SK-N-SH (cell line): ENCODE data around the gene AGBL4. TPM values are rescaled to one million over a fixed set of nuclear protein-coding genes. Genes with fewer than 3 reads are reported as not detected.
A peak's percentile ranks its signal among the peaks of the same experiment; 100 is the strongest.

Experiments used
- CTCF ChIA-PET: fragments of 300-600, 350-600 bp; formaldehyde crosslinking; extraction: SDS; loops from one replicate; lab custom pipeline; 2021; lab: Yijun Ruan, JAX
- POLR2A ChIA-PET: fragments of 350-600 bp; sonication (Branson Sonifier 250); formaldehyde crosslinking; extraction: SDS; loops from one replicate; lab custom pipeline; 2020; ENCODE audit warnings: antibody characterized with exemption, inconsistent platforms; lab: Yijun Ruan, JAX
- DNase-seq: peaks from one replicate; pipeline ENCODE4 v3.0.0; 2012
- H2AFZ ChIP-seq: fragments of 200-600 bp; sonication (generic); 2 replicates; pipeline ENCODE4 v1.8.1; 2016; ENCODE audit warnings: antibody characterized with exemption, mild to moderate bottlenecking, low read depth
- H3F3A ChIP-seq: fragments of 200-600 bp; sonication (generic); replicated peaks from 2 replicates; pipeline ENCODE3; 2016; ENCODE audit warnings: antibody characterized with exemption, mild to moderate bottlenecking; ENCODE audit not compliant: insufficient read depth
- H3K27ac ChIP-seq, 2 experiments: fragments of 200-500 bp in 1 of 2; fragments of 200-600 bp in 1 of 2; sonication (Bioruptor generic) in 1 of 2; sonication (generic), shearing (Covaris generic) in 1 of 2; 2 replicates each; pipeline versions ENCODE4 v1.5.1 to v1.6.1; 2014 to 2016; ENCODE audit warnings: low read depth in 2 of 2, inconsistent platforms in 1 of 2, low read length in 1 of 2, mild to moderate bottlenecking in 1 of 2, mixed read lengths in 1 of 2
- H3K27me3 ChIP-seq: fragments of 200-600 bp; sonication (generic), shearing (Covaris generic); 2 replicates; pipeline ENCODE4 v1.6.1; 2016; ENCODE audit warnings: mixed run types; ENCODE audit not compliant: insufficient read depth
- H3K36me3 ChIP-seq, 2 experiments: fragments of 200-500 bp in 1 of 2; fragments of 200-600 bp in 1 of 2; sonication (Bioruptor generic) in 1 of 2; sonication (generic) in 1 of 2; replicated peaks in 1 of 2; 2 replicates each; pipeline versions ENCODE3 to v1.5.1; 2014 to 2016; ENCODE audit warnings: low read length in 1 of 2, mild to moderate bottlenecking in 1 of 2; ENCODE audit not compliant: insufficient read depth in 2 of 2, control insufficient read depth in 1 of 2
- H3K4me1 ChIP-seq, 2 experiments: fragments of 200-500 bp in 1 of 2; fragments of 200-600 bp in 1 of 2; sonication (Bioruptor generic) in 1 of 2; sonication (generic), shearing (Covaris generic) in 1 of 2; 2 replicates each; pipeline versions ENCODE4 v1.5.1 to v1.6.1; 2014 to 2016; ENCODE audit warnings: low read depth in 1 of 2, low read length in 1 of 2, mixed run types in 1 of 2; ENCODE audit not compliant: insufficient read depth in 2 of 2, control insufficient read depth in 1 of 2
- H3K4me2 ChIP-seq: fragments of 200-600 bp; sonication (generic), shearing (Covaris generic); 2 replicates; pipeline ENCODE4 v1.6.1; 2017; ENCODE audit warnings: mixed run types
- H3K4me3 ChIP-seq, 2 experiments: fragments of 200-500 bp in 1 of 2; fragments of 200-600 bp in 1 of 2; sonication (Bioruptor generic) in 1 of 2; sonication (generic), shearing (Covaris generic) in 1 of 2; 2 replicates each; pipeline versions ENCODE4 v1.5.1 to v1.8.1; 2014 to 2016; ENCODE audit warnings: low read depth in 2 of 2, inconsistent platforms in 1 of 2, low read length in 1 of 2, mild to moderate bottlenecking in 1 of 2, mixed read lengths in 1 of 2, moderate library complexity in 1 of 2
- H3K79me2 ChIP-seq: fragments of 200-600 bp; sonication (generic); 2 replicates; pipeline ENCODE4 v1.8.1; 2017; ENCODE audit warnings: mild to moderate bottlenecking; ENCODE audit not compliant: insufficient read depth
- H3K9ac ChIP-seq: fragments of 200-600 bp; sonication (generic); 2 replicates; pipeline ENCODE4 v1.6.1; 2017; ENCODE audit warnings: mixed run types
- H3K9me2 ChIP-seq: fragments of 200-600 bp; sonication (generic); 2 replicates; pipeline ENCODE4 v1.6.1; 2017; ENCODE audit warnings: mixed run types
- H3K9me3 ChIP-seq: fragments of 200-600 bp; sonication (generic); 2 replicates; pipeline ENCODE4 v1.6.1; 2017; ENCODE audit warnings: mixed run types, mild to moderate bottlenecking, moderate library complexity
- H4K20me1 ChIP-seq: fragments of 200-600 bp; sonication (generic); 2 replicates; pipeline ENCODE4 v1.6.1; 2017; ENCODE audit warnings: mild to moderate bottlenecking, mixed run types; ENCODE audit not compliant: insufficient read depth
- CTCF ChIP-seq: fragments of 200-600 bp; sonication (generic); IDR thresholded peaks from 2 replicates; pipeline ENCODE4 v1.6.1; 2017; ENCODE audit warnings: antibody characterized with exemption, mild to moderate bottlenecking, moderate library complexity
- EZH2phosphoT487 ChIP-seq: fragments of 200-600 bp; sonication (generic); IDR thresholded peaks from 2 replicates; pipeline ENCODE4 v1.6.1; 2017; ENCODE audit warnings: low read depth, mixed run types, mild to moderate bottlenecking, antibody characterized with exemption, moderate library complexity, borderline replicate concordance
- FOSL2 ChIP-seq: IDR thresholded peaks from 2 replicates; pipeline ENCODE4 v1.4.0; 2012; ENCODE audit warnings: low read depth, mild to moderate bottlenecking, moderate library complexity, borderline replicate concordance
- FOXM1 ChIP-seq: IDR thresholded peaks from 2 replicates; pipeline ENCODE4 v1.4.0; 2012; ENCODE audit warnings: low read depth, mild to moderate bottlenecking
- GABPA ChIP-seq: IDR thresholded peaks from 2 replicates; pipeline ENCODE4 v1.4.0; 2012; ENCODE audit warnings: low read depth, mild to moderate bottlenecking
- GATA2 ChIP-seq: sonication (generic); formaldehyde crosslinking; IDR thresholded peaks from 2 replicates; pipeline ENCODE4 v1.5.0; 2020; ENCODE audit warnings: mild to moderate bottlenecking, missing genetic modification reagents
- IRF3 ChIP-seq: fragments of 150-350 bp; IDR thresholded peaks from 2 replicates; pipeline ENCODE4 v1.6.1; 2016; ENCODE audit warnings: mild to moderate bottlenecking, low read depth, low read length
- JUND ChIP-seq: IDR thresholded peaks from 2 replicates; pipeline ENCODE4 v1.4.0; 2012
- MEF2A ChIP-seq: IDR thresholded peaks from 2 replicates; pipeline ENCODE4 v1.4.0; 2012; ENCODE audit warnings: low read depth, borderline replicate concordance
- NFIC ChIP-seq: IDR thresholded peaks from 2 replicates; pipeline ENCODE4 v1.4.0; 2012; ENCODE audit warnings: borderline replicate concordance
- PBX3 ChIP-seq: IDR thresholded peaks from 2 replicates; pipeline ENCODE4; 2012
- RAD21 ChIP-seq: IDR thresholded peaks from 2 replicates; pipeline ENCODE4 v1.6.1; 2012; ENCODE audit warnings: mild to moderate bottlenecking, low read length
- RCOR1 ChIP-seq: fragments of 150-350 bp; IDR thresholded peaks from 2 replicates; pipeline ENCODE4 v1.6.1; 2017; ENCODE audit warnings: antibody characterized with exemption, low read length
- RXRA ChIP-seq: IDR thresholded peaks from 2 replicates; pipeline ENCODE4 v1.4.0; 2012; ENCODE audit warnings: low read depth, mild to moderate bottlenecking, borderline replicate concordance
- SIN3A ChIP-seq: IDR thresholded peaks from 2 replicates; pipeline ENCODE4 v1.6.1; 2012; ENCODE audit warnings: low read depth, mild to moderate bottlenecking, low read length, moderate library complexity, borderline replicate concordance
- SMC3 ChIP-seq: IDR thresholded peaks from 2 replicates; pipeline ENCODE4 v1.6.1; 2012; ENCODE audit warnings: low read depth, low read length, improper control_type of control experiment
- TAF1 ChIP-seq: IDR thresholded peaks from 2 replicates; pipeline ENCODE4 v1.6.1; 2012; ENCODE audit warnings: low read depth, mild to moderate bottlenecking, low read length, moderate library complexity, borderline replicate concordance
- TCF12 ChIP-seq: IDR thresholded peaks from 2 replicates; pipeline ENCODE4 v1.4.0; 2012
- TEAD4 ChIP-seq: IDR thresholded peaks from 2 replicates; pipeline ENCODE4 v1.4.0; 2012; ENCODE audit warnings: mild to moderate bottlenecking, borderline replicate concordance; ENCODE audit not compliant: insufficient read depth
- USF2 ChIP-seq: fragments of 150-350 bp; IDR thresholded peaks from 2 replicates; pipeline ENCODE4 v1.6.1; 2017; ENCODE audit warnings: antibody characterized with exemption, low read length, low read depth, borderline replicate concordance
- ZBTB33 ChIP-seq: IDR thresholded peaks from 2 replicates; pipeline ENCODE4 v1.4.0; 2012; ENCODE audit warnings: low read depth, borderline replicate concordance
- WGBS: methylation state at CpG from one replicate; pipeline ENCODE4 v1.1.6; 2017; ENCODE audit warnings: low lambda C conversion rate; 5-methylcytosine and 5-hydroxymethylcytosine counted together
- polyA plus RNA-seq, 3 experiments: library from polyadenylated mRNA; depleted of rRNA; stranded (reverse); fragments of >200 nt; gene quantifications; 2 replicates each; pipeline ENCODE4 v1.2.3, GENCODE V29; 2012

Gene AGBL4
- polyA plus RNA-seq, 1 of the 3 experiments (the other 2 are of a cell fraction) = 0.07 TPM

GRCh38 chr1:48853006-48853405 is 1170.7 kb downstream of the AGBL4 start (continued):
- TF ChIP-seq FOSL2 = peak; percentile 96
- peak; percentile 86 for TF ChIP-seq RXRA
- TF ChIP-seq FOXM1 = no peak; the same call in 1 of the 2 replicates

- CTCF ChIA-PET = interaction anchor here (1.0 to 1.8 kb wide), 2 partner anchors 19 to 21 kb away, joined by 3 to 6 read pairs; no protein-coding TSS in a partner anchor
- no peak for TF ChIP-seq GATA2 (CRISPR knock-in tag)
- TF ChIP-seq SIN3A = no peak
- TF ChIP-seq FOSL2 = peak; percentile 4; the same call in 1 of the 2 replicates
- no peak for TF ChIP-seq CTCF
- no peak for TF ChIP-seq USF2
- TF ChIP-seq NFIC = peak; percentile 52; the same call in 1 of the 2 replicates
- TF ChIP-seq JUND = peak; percentile 44
- TF ChIP-seq EZH2phosphoT487 = no peak
- peak; percentile 62 for TF ChIP-seq PBX3
- no peak for TF ChIP-seq IRF3
- no peak for TF ChIP-seq SMC3
- peak; percentile 87 for TF ChIP-seq TCF12
- TF ChIP-seq ZBTB33 = no peak
- TF ChIP-seq MEF2A = 0 out of 2 replicates have a peak, but pooled peaks have one; percentile 18
- no peak for TF ChIP-seq RAD21
- no peak for TF ChIP-seq RCOR1
- no peak for TF ChIP-seq TAF1
- peak; percentile 46; the same call in 1 of the 2 replicates for TF ChIP-seq TEAD4
- 0 out of 2 replicates have a peak, but pooled peaks have one; percentile 16 for TF ChIP-seq GABPA
Observed at GRCh38 chr1:48851638-48852037, 1172.1 kb downstream of the AGBL4 start.

More at GRCh38 chr1:48851638-48852037, 1172.1 kb downstream of the AGBL4 start:
- DNase-seq = no peak
- no peaks in the 10 kb centered on the region for H3K27me3 ChIP-seq
- H3K4me2 ChIP-seq = peak overlapping the region; percentile 33
- no peak overlapping the region for H3K4me3 ChIP-seq
- H3K9me2 ChIP-seq = no peaks in the 10 kb centered on the region
- 4% methylated on average over 2 of the region's 2 CpGs for WGBS
- H3K9me3 ChIP-seq = no peaks in the 10 kb centered on the region
- no peak overlapping the region for H3K9ac ChIP-seq
- H3K79me2 ChIP-seq = no peaks in the 10 kb centered on the region
- peaks cover 23% of the 10 kb centered on the region for H3F3A ChIP-seq
- POLR2A ChIA-PET = no interaction called here
- H4K20me1 ChIP-seq = no peaks in the 10 kb centered on the region
- H3K27ac ChIP-seq = peak overlapping the region; percentile 39 to 83; a peak in 3 of 4 replicates
- H2AFZ ChIP-seq = peak overlapping the region; percentile 57; the same call in 1 of the 2 replicates
- H3K36me3 ChIP-seq = no peaks in the 10 kb centered on the region
- peaks cover 0 to 16% of the 10 kb centered on the region in 2 experiments; a peak in 2 of 4 replicates for H3K4me1 ChIP-seq
